Smooth muscle cell (in vitro differentiated cells): ENCODE results near the gene OLFM1. TPM values are rescaled to one million over a fixed set of nuclear protein-coding genes. Genes with fewer than 3 reads are reported as not detected.

Experiments
- DNase-seq: peaks from one replicate; lab custom pipeline; 2025; ENCODE audit not compliant: unreplicated experiment; lab: John Stamatoyannopoulos, UW
- H2AFZ ChIP-seq: fragments of 200-600 bp; sonication (generic); 2 replicates; pipeline ENCODE4 v1.6.0; 2016; ENCODE audit warnings: antibody characterized with exemption, low read depth, mild to moderate bottlenecking
- H3F3A ChIP-seq: fragments of 200-600 bp; sonication (generic); 2 replicates; pipeline ENCODE4 v1.6.0; 2017; ENCODE audit warnings: antibody characterized with exemption, low read depth
- H3K27ac ChIP-seq: fragments of 200-600 bp; sonication (generic); 2 replicates; pipeline ENCODE4 v1.5.1; 2016; ENCODE audit warnings: low read depth, mild to moderate bottlenecking
- H3K27me3 ChIP-seq: fragments of 200-600 bp; sonication (generic); 2 replicates; pipeline ENCODE4 v1.6.1; 2016; ENCODE audit warnings: low read depth, mild to moderate bottlenecking
- H3K36me3 ChIP-seq: fragments of 200-600 bp; sonication (generic); 2 replicates; pipeline ENCODE4 v1.5.1; 2016; ENCODE audit warnings: low read depth
- H3K4me1 ChIP-seq: fragments of 200-600 bp; sonication (generic); 2 replicates; pipeline ENCODE4 v1.5.1; 2016; ENCODE audit warnings: low read depth
- H3K4me2 ChIP-seq: fragments of 200-600 bp; sonication (generic); 2 replicates; pipeline ENCODE4 v1.6.0; 2016; ENCODE audit warnings: mild to moderate bottlenecking
- H3K4me3 ChIP-seq: fragments of 200-600 bp; sonication (generic); 2 replicates; pipeline ENCODE4 v1.5.1; 2016; ENCODE audit warnings: mild to moderate bottlenecking
- H3K79me2 ChIP-seq: fragments of 200-600 bp; sonication (generic); 2 replicates; pipeline ENCODE4 v1.6.0; 2016; ENCODE audit warnings: low read depth, mild to moderate bottlenecking
- H3K9ac ChIP-seq: fragments of 200-600 bp; sonication (generic); 2 replicates; pipeline ENCODE4 v1.6.0; 2016; ENCODE audit warnings: low read depth
- H3K9me3 ChIP-seq: fragments of 200-600 bp; sonication (generic); replicated peaks from 2 replicates; pipeline ENCODE4 v1.5.1; 2016; ENCODE audit warnings: low read depth
- H4K20me1 ChIP-seq: fragments of 200-600 bp; sonication (generic); 2 replicates; pipeline ENCODE4 v1.6.0; 2016; ENCODE audit warnings: low read depth
- CTCF ChIP-seq: fragments of 200-600 bp; sonication (generic); IDR thresholded peaks from 2 replicates; pipeline ENCODE4 v1.5.1; 2017; ENCODE audit warnings: borderline replicate concordance, mild to moderate bottlenecking, antibody characterized with exemption; ENCODE audit not compliant: insufficient read depth, poor library complexity, severe bottlenecking
- WGBS: methylation state at CpG from one replicate; pipeline ENCODE4 v1.1.7; 2016; ENCODE audit warnings: low lambda C conversion rate; 5-methylcytosine and 5-hydroxymethylcytosine counted together
- polyA plus RNA-seq: library from polyadenylated mRNA; unstranded; fragments of >200 nt; fragmentation: Nextera tagmentation; extraction: Ambion mirVana; gene quantifications from 2 replicates; pipeline ENCODE4 v1.2.1, GENCODE V29; 2016
- total RNA-seq: library from RNA; depleted of rRNA; stranded (reverse); fragments of >200 nt; gene quantifications from 2 replicates; pipeline ENCODE4 v1.2.3, GENCODE V29; 2014

OLFM1 gene
- total and polyA plus RNA-seq, 2 experiments from 2014 or later, result 4.5 to 11.0 TPM

GRCh38 chr9:135039916-135040645 lies 47.4 kb upstream of the OLFM1 start:
- H3K4me1 ChIP-seq, result no peaks in the 10 kb centered on the region
- no peaks in the 10 kb centered on the region for H3K9me3 ChIP-seq
- TF ChIP-seq CTCF, result no peak
- H4K20me1 ChIP-seq, result no peaks in the 10 kb centered on the region
- H3K27ac ChIP-seq, result no peak overlapping the region
- H3K4me2 ChIP-seq, result no peak overlapping the region
- 75% methylated on average over 9 of the region's 9 CpGs for WGBS
- no peak for DNase-seq
- no peak overlapping the region for H3K4me3 ChIP-seq
- no peak overlapping the region for H2AFZ ChIP-seq
- H3K79me2 ChIP-seq, result no peaks in the 10 kb centered on the region
- no peak overlapping the region for H3K9ac ChIP-seq
- no peaks in the 10 kb centered on the region for H3F3A ChIP-seq
- no peaks in the 10 kb centered on the region for H3K36me3 ChIP-seq
- no peaks in the 10 kb centered on the region for H3K27me3 ChIP-seq

- no peak for TF ChIP-seq CTCF
- no peak overlapping the region for H3K4me2 ChIP-seq
- H3K4me1 ChIP-seq, result no peaks in the 10 kb centered on the region
- no peaks in the 10 kb centered on the region for H3K79me2 ChIP-seq
- 86% methylated on average over 16 of the region's 16 CpGs for whole genome bisulfite sequencing
- no peaks in the 10 kb centered on the region for H3K27me3 ChIP-seq
- no peaks in the 10 kb centered on the region for H3K9me3 ChIP-seq
- no peak overlapping the region for H3K9ac ChIP-seq
- no peak overlapping the region for H3K27ac ChIP-seq
- no peaks in the 10 kb centered on the region for H3K36me3 ChIP-seq
- H3F3A ChIP-seq, result no peaks in the 10 kb centered on the region
- no peaks in the 10 kb centered on the region for H4K20me1 ChIP-seq
- no peak overlapping the region for H3K4me3 ChIP-seq
- no peak overlapping the region for H2AFZ ChIP-seq
- no peak for DNase-seq
Observed at GRCh38 chr9:135040892-135041291, 46.6 kb upstream of the OLFM1 start.

GRCh38 chr9:135043345-135043744 lies 44.1 kb upstream of the OLFM1 start:
- no peaks in the 10 kb centered on the region for H3K9me3 ChIP-seq
- H3F3A ChIP-seq, result no peaks in the 10 kb centered on the region
- 95% methylated on average over 11 of the region's 11 CpGs for WGBS
- H3K9ac ChIP-seq, result no peak overlapping the region
- H3K27me3 ChIP-seq, result no peaks in the 10 kb centered on the region
- no peak for TF ChIP-seq CTCF
- H3K4me2 ChIP-seq, result no peak overlapping the region
- no peak overlapping the region for H3K27ac ChIP-seq
- no peaks in the 10 kb centered on the region for H4K20me1 ChIP-seq
- no peaks in the 10 kb centered on the region for H3K4me1 ChIP-seq
- H2AFZ ChIP-seq, result no peak overlapping the region
- DNase-seq, result no peak
- no peak overlapping the region for H3K4me3 ChIP-seq
- H3K79me2 ChIP-seq, result no peaks in the 10 kb centered on the region
- no peaks in the 10 kb centered on the region for H3K36me3 ChIP-seq
